MM.1S (cell line): ENCODE results near the gene SNX20.

Experiments
- EZH2 ChIP-seq: fragments of 300-600 bp; sonication (generic); optimal IDR thresholded peaks from 2 replicates; pipeline ENCODE3; 2017; ENCODE audit warnings: low read depth, mild to moderate bottlenecking, antibody characterized with exemption, low read length, mixed read lengths
- EZH2phosphoT487 ChIP-seq: fragments of 300-600 bp; sonication (generic); IDR thresholded peaks from 2 replicates; pipeline ENCODE4 v1.6.1; 2018; ENCODE audit warnings: antibody characterized with exemption, low read length
- TF ChIP-seq, protein P1 (sequence below): fragments of 300-600 bp; sonication (generic); IDR thresholded peaks from 2 replicates; pipeline ENCODE4 v1.5.1; 2016; ENCODE audit warnings: antibody characterized with exemption, low read length, mixed read lengths

GRCh38 chr16:50635505-50636392 is 45.4 kb downstream of the SNX20 start:
- no peak for TF ChIP-seq EZH2
- TF ChIP-seq, protein P1, sequence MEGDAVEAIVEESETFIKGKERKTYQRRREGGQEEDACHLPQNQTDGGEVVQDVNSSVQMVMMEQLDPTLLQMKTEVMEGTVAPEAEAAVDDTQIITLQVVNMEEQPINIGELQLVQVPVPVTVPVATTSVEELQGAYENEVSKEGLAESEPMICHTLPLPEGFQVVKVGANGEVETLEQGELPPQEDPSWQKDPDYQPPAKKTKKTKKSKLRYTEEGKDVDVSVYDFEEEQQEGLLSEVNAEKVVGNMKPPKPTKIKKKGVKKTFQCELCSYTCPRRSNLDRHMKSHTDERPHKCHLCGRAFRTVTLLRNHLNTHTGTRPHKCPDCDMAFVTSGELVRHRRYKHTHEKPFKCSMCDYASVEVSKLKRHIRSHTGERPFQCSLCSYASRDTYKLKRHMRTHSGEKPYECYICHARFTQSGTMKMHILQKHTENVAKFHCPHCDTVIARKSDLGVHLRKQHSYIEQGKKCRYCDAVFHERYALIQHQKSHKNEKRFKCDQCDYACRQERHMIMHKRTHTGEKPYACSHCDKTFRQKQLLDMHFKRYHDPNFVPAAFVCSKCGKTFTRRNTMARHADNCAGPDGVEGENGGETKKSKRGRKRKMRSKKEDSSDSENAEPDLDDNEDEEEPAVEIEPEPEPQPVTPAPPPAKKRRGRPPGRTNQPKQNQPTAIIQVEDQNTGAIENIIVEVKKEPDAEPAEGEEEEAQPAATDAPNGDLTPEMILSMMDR, result no peak
- TF ChIP-seq EZH2phosphoT487, result no peak
